Measurements from ENCODE around the gene GSS. TPM values are rescaled to one million over a fixed set of nuclear protein-coding genes. Genes with fewer than 3 reads are reported as not detected.
A peak's percentile ranks its signal among the peaks of the same experiment; 100 is the strongest.

Gene GSS
- total and polyA plus RNA-seq, 2 of the 8 experiments (the other 6 are each of a cell fraction or from before 2014, with no cell fraction given) = 34.6 to 43.2 TPM

- ChIA-PET CTCF (ENCODE audit: partially characterized antibody) (interaction anchor here (0.5 to 1.9 kb wide), 6 partner anchors 20 to 506 kb away, joined by 3 to 8 read pairs (median 4); partner anchors contain the start of gene GGT7), POLR2A (ENCODE audit: partially characterized antibody) (interaction anchor here (0.6 to 1.7 kb wide), 6 partner anchors 10 to 120 kb away, joined by 3 to 5 read pairs (median 4); partner anchors contain the start of genes ACSS2 and MYH7B)
- Histone ChIP-seq H4K5ac (ENCODE audit: insufficient read length, low read depth, low read length) (no peak overlapping the region), H3K9me3 (ENCODE audit: insufficient read depth in 2 of 2, low read depth in 1 of 2, low read length in 1 of 2) (no peaks in the 10 kb centered on the region), H2AFZ (ENCODE audit: low read length) (no peak overlapping the region), H3K4me3 (ENCODE audit: extremely low read depth in 1 of 4, insufficient read depth in 2 of 4, low read depth in 3 of 4, low read length in 4 of 4) (no peak overlapping the region), H3K4me2 (ENCODE audit: insufficient read depth in 1 of 2, low read depth in 2 of 2, low read length in 2 of 2) (no peak overlapping the region; a peak in 1 of 4 replicates), H2BK20ac (ENCODE audit: low read length) (no peak overlapping the region), H3K79me2 (ENCODE audit: control insufficient read depth in 1 of 2, insufficient read depth in 2 of 2, low read length in 2 of 2) (no peaks in the 10 kb centered on the region), H2BK12ac (ENCODE audit: low read depth, low read length) (peak overlapping the region; percentile 68; the same call in 1 of the 2 replicates), H3K56ac (replicated peaks; ENCODE audit: insufficient read length, low read depth, low read length) (no peak overlapping the region), H3K27ac (ENCODE audit: low read depth, low read length) (no peak overlapping the region), H2BK5ac (ENCODE audit: low read depth, low read length) (no peak overlapping the region; the same call in 1 of the 2 replicates), H3K14ac (ENCODE audit: insufficient read length) (no peak overlapping the region), H4K8ac (ENCODE audit: extremely low read depth, insufficient read depth, low read length) (peak overlapping the region; percentile 82; the same call in 1 of the 2 replicates), H4K20me1 (replicated peaks in 1 of 2; ENCODE audit: control insufficient read depth in 1 of 2, insufficient read depth in 2 of 2, low read length in 2 of 2) (no peaks in the 10 kb centered on the region), H3K4ac (replicated peaks; ENCODE audit: insufficient read length, low read depth, low read length) (peak overlapping the region; percentile 14), H2BK15ac (ENCODE audit: low read length) (no peak overlapping the region), H3K79me1 (ENCODE audit: low read depth, low read length) (no peaks in the 10 kb centered on the region), H3K27me3 (replicated peaks in 1 of 4; ENCODE audit: control insufficient read depth in 3 of 4, extremely low read depth in 1 of 4, insufficient read depth in 3 of 4, low read length in 3 of 4) (peaks cover 0 to 3% (median 1%) of the 10 kb centered on the region in 4 experiments; a peak in 3 of 7 replicates), H4K91ac (replicated peaks; ENCODE audit: insufficient read length, low read length) (no peak overlapping the region), H3K18ac (ENCODE audit: extremely low read depth, low read length) (no peak overlapping the region), H3K23ac (ENCODE audit: insufficient read length) (no peak overlapping the region), H3K23me2 (ENCODE audit: low read depth, low read length) (no peaks in the 10 kb centered on the region), H3K4me1 (replicated peaks in 1 of 4; ENCODE audit: control insufficient read depth in 3 of 4, insufficient read depth in 4 of 4, low read length in 3 of 4) (peaks cover 0 to 24% (median 8%) of the 10 kb centered on the region in 4 experiments; a peak in 5 of 7 replicates), H3K9ac (replicated peaks in 1 of 4; ENCODE audit: extremely low read depth in 1 of 4, low read depth in 3 of 4, low read length in 3 of 4) (no peak overlapping the region), H3K36me3 (ENCODE audit: control insufficient read depth in 2 of 4, insufficient read depth in 4 of 4, low read length in 3 of 4) (no peaks in the 10 kb centered on the region), H2BK120ac (replicated peaks; ENCODE audit: low read depth, low read length) (no peak overlapping the region), H2AK5ac (ENCODE audit: low read depth, low read length) (no peak overlapping the region)
- 83% methylated on average over 11 of the region's 17 CpGs; no CpG with 5 or more reads in 1 of the 2 experiments for WGBS, 2 experiments (ENCODE audit: extremely low coverage in 1 of 2, insufficient coverage in 1 of 2, insufficient read length in 1 of 2, insufficient replicate concordance in 2 of 2, low coverage in 1 of 2, low lambda C conversion rate in 2 of 2, missing lambda C conversion rate in 1 of 2)
- DNase-seq (ENCODE audit: low read depth in 1 of 2, low spot score in 2 of 2) = no peak
- FAIRE-seq = no peak
- TF ChIP-seq CBX5 (IDR thresholded peaks at IDR 0.05; ENCODE audit: low read depth, low read length) (no peak), PHF8 (conservative IDR thresholded peaks at IDR 0.05; ENCODE audit: low read depth, low read length) (no peak), ASH2L (IDR thresholded peaks at IDR 0.05; ENCODE audit: low read length) (no peak), BRCA1 (IDR thresholded peaks at IDR 0.05; ENCODE audit: low read depth, low read length) (no peak), SP1 (IDR thresholded peaks at IDR 0.05; ENCODE audit: low read depth, low read length) (no peak), ATF2 (IDR thresholded peaks at IDR 0.05; ENCODE audit: low read length) (no peak), KDM4A (IDR thresholded peaks at IDR 0.05; ENCODE audit: low read depth, low read length, severe bottlenecking) (no peak), RXRA (IDR thresholded peaks at IDR 0.05; ENCODE audit: insufficient read depth, low read depth, low read length) (no peak), USF2 (IDR thresholded peaks at IDR 0.05; ENCODE audit: low read length) (no peak)
Measured at GRCh38 chr20:34977365-34978091, 21.9 kb upstream of the GSS start.

Measured in H1 (cell line).